Stomach (tissue), 9 donors: Measurements from ENCODE around the gene DPF3. TPM values are rescaled to one million over a fixed set of nuclear protein-coding genes. Genes with fewer than 3 reads are reported as not detected.

Source experiments
- DNase-seq, 2 donors: peaks; one replicate each; pipeline versions ENCODE4 v3.0.0 to v3.0.0-alpha.2; 2013 to 2019
- H3K27ac ChIP-seq, 5 donors: fragments of 200-600 bp in 4 of 5; sonication (generic) in 4 of 5; one replicate each; pipeline ENCODE4 v1.5.1; 2013 to 2019; ENCODE audit warnings: mild to moderate bottlenecking in 1 of 5, moderate library complexity in 1 of 5
- H3K27me3 ChIP-seq, 3 donors: fragments of 200-600 bp; sonication (generic); one replicate each; pipeline ENCODE4 v1.5.1; 2017 to 2019; ENCODE audit warnings: mixed run types in 1 of 3
- H3K36me3 ChIP-seq, 4 donors: fragments of 200-600 bp; sonication (generic); 1 replicate in 3 of 4; 2 replicates in 1 of 4; pipeline ENCODE4 v1.5.1; 2016 to 2019
- H3K4me1 ChIP-seq, 4 donors: fragments of 200-600 bp; sonication (generic); one replicate each; pipeline ENCODE4 v1.5.1; 2016 to 2019
- H3K4me3 ChIP-seq, 4 donors: fragments of 200-600 bp; sonication (generic) in 3 of 4; one replicate each; pipeline ENCODE4 v1.5.1; 2016 to 2019; ENCODE audit warnings: mild to moderate bottlenecking in 1 of 4
- H3K9me3 ChIP-seq, 4 donors: fragments of 200-600 bp; sonication (generic); one replicate each; pipeline ENCODE4 v1.5.1; 2016 to 2019
- EP300 ChIP-seq: sonication (generic); formaldehyde crosslinking; IDR thresholded peaks from one replicate; pipeline ENCODE4 v1.6.1; 2017; ENCODE audit warnings: antibody characterized with exemption
- POLR2A ChIP-seq, 4 donors: fragments of 450-650 bp; IDR thresholded peaks; one replicate each; pipeline ENCODE4 v1.6.1; 2016; ENCODE audit warnings: antibody characterized with exemption in 4 of 4, control low read depth in 2 of 4, mild to moderate bottlenecking in 1 of 4, moderate library complexity in 1 of 4
- POLR2AphosphoS5 ChIP-seq, 3 donors: sonication (generic); formaldehyde crosslinking; IDR thresholded peaks; one replicate each; pipeline ENCODE4 v1.6.1; 2016; ENCODE audit warnings: antibody characterized with exemption in 3 of 3
- WGBS, 5 donors: extraction: QIAGEN DNeasy Blood & Tissue Kit in 3 of 5; methylation state at CpG; one replicate each; pipeline versions ENCODE4 v1.1.5 to v1.1.7; 2013 to 2018; 5-methylcytosine and 5-hydroxymethylcytosine counted together
- intact Hi-C: fragments of 100-400 bp; cut with DNase I; formaldehyde crosslinking; loops from one replicate; pipeline ENCODE4 v1.15.1; 2023; ENCODE audit warnings: low total_unique reads
- polyA plus RNA-seq, 3 donors: library from polyadenylated mRNA; stranded (reverse); fragments of 200-250 nt; gene quantifications; one replicate each; pipeline ENCODE4 v1.2.3, GENCODE V29; 2013
- total RNA-seq, 5 donors: library from RNA; depleted of rRNA; stranded (reverse); fragments of >200 nt; gene quantifications; one replicate each; pipeline versions ENCODE4 v1.1.0 to v1.2.3, GENCODE V29; 2014 to 2016
- TF ChIP-seq, protein P1 (sequence below), 7 experiments: fragments of 450-650 bp in 4 of 7; fragments of 200-600 bp in 3 of 7; sonication (generic) in 3 of 7; IDR thresholded peaks; one replicate each; pipeline ENCODE4 v1.5.1; 2016 to 2019; ENCODE audit warnings: antibody characterized with exemption in 7 of 7, control low read depth in 2 of 7, mild to moderate bottlenecking in 1 of 7
- donor health status: healthy with polysubstance abuse.
- donor health status: Bipolar disorder and iron deficiency.
- donor health status: healthy.

DPF3 gene
- total and polyA plus RNA-seq, 8 donors: 0.20 to 113 (median 3.7) TPM

GRCh38 chr14:72607386-72608130, 286.3 kb downstream of the DPF3 start:
- H3K27me3 ChIP-seq: peaks cover 0 to 4% (median 0%) of the 10 kb centered on the region in 3 donors
- no peak for DNase-seq
- no peak overlapping the region for H3K27ac ChIP-seq
- intact Hi-C loops: no loop called here
- no peaks in the 10 kb centered on the region for H3K4me1 ChIP-seq
- H3K36me3 ChIP-seq: no peaks in the 10 kb centered on the region
- WGBS, 5 donors: 85 to 92% (median 89%) methylated on average over 11 to 12 of the region's 12 CpGs
- H3K4me3 ChIP-seq: no peak overlapping the region
- TF ChIP-seq, protein P1, sequence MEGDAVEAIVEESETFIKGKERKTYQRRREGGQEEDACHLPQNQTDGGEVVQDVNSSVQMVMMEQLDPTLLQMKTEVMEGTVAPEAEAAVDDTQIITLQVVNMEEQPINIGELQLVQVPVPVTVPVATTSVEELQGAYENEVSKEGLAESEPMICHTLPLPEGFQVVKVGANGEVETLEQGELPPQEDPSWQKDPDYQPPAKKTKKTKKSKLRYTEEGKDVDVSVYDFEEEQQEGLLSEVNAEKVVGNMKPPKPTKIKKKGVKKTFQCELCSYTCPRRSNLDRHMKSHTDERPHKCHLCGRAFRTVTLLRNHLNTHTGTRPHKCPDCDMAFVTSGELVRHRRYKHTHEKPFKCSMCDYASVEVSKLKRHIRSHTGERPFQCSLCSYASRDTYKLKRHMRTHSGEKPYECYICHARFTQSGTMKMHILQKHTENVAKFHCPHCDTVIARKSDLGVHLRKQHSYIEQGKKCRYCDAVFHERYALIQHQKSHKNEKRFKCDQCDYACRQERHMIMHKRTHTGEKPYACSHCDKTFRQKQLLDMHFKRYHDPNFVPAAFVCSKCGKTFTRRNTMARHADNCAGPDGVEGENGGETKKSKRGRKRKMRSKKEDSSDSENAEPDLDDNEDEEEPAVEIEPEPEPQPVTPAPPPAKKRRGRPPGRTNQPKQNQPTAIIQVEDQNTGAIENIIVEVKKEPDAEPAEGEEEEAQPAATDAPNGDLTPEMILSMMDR (IDR thresholded peaks at IDR 0.05): no peak
- no peak for TF ChIP-seq POLR2AphosphoS5 (IDR thresholded peaks at IDR 0.05)
- H3K9me3 ChIP-seq: no peaks in the 10 kb centered on the region

- Histone ChIP-seq H3K36me3 (no peaks in the 10 kb centered on the region), H3K27me3 (peaks cover 0 to 5% (median 0%) of the 10 kb centered on the region in 3 donors), H3K4me1 (no peaks in the 10 kb centered on the region), H3K9me3 (no peaks in the 10 kb centered on the region), H3K27ac (no peak overlapping the region), H3K4me3 (no peak overlapping the region)
- DNase-seq: no peak
- 71 to 100% (median 77%) methylated on average over 1 of the region's 1 CpG for WGBS, 5 donors
- intact Hi-C loops: no loop called here
- TF ChIP-seq EP300 (no peak), POLR2A (IDR thresholded peaks at IDR 0.05) (no peak), POLR2AphosphoS5 (IDR thresholded peaks at IDR 0.05) (no peak)
- TF ChIP-seq, protein P1 (IDR thresholded peaks at IDR 0.05): no peak
Measured at GRCh38 chr14:72606879-72607278, 287.0 kb downstream of the DPF3 start.

DNA sequence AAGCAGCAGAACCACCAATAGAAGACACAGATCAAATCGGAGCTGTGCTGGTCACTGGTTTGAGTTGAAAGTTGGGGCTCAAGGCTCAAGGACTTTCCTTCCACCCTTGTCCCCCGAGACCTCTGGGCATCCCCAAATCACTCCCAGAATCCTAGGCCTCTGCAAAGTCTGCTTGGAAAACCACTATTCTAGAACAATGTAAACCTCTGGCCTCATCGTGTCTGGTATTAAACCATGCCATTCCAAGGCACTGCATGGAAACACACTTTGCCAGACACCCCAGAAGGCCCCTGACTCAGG, 288.0 kb downstream of the DPF3 start:
- peaks cover 0 to 15% (median 0%) of the 10 kb centered on the region in 3 donors for H3K27me3 ChIP-seq
- DNase-seq: no peak
- no peaks in the 10 kb centered on the region for H3K4me1 ChIP-seq
- H3K9me3 ChIP-seq: no peaks in the 10 kb centered on the region
- H3K27ac ChIP-seq: no peak overlapping the region
- H3K36me3 ChIP-seq: no peaks in the 10 kb centered on the region
- WGBS, 5 donors: 84 to 93% (median 89%) methylated on average over 3 of the region's 3 CpGs
- intact Hi-C loops: no loop called here
- no peak overlapping the region for H3K4me3 ChIP-seq
- TF ChIP-seq, protein P1 (IDR thresholded peaks at IDR 0.05): no peak
- TF ChIP-seq EP300: no peak
- TF ChIP-seq POLR2A (IDR thresholded peaks at IDR 0.05): no peak

- 86 to 91% (median 88%) methylated on average over 16 to 18 of the region's 18 CpGs for WGBS, 5 donors
- H3K4me1 ChIP-seq: no peaks in the 10 kb centered on the region
- H3K4me3 ChIP-seq: no peak overlapping the region
- no peaks in the 10 kb centered on the region for H3K36me3 ChIP-seq
- intact Hi-C loops: no loop called here
- no peaks in the 10 kb centered on the region for H3K9me3 ChIP-seq
- TF ChIP-seq EP300: no peak
- TF ChIP-seq, protein P1 (IDR thresholded peaks at IDR 0.05): no peak
- no peak for TF ChIP-seq POLR2A (IDR thresholded peaks at IDR 0.05)
- no peak for TF ChIP-seq POLR2AphosphoS5 (IDR thresholded peaks at IDR 0.05)
- peaks cover 0 to 21% (median 0%) of the 10 kb centered on the region in 3 donors for H3K27me3 ChIP-seq
- no peak for DNase-seq
- no peak overlapping the region for H3K27ac ChIP-seq
Measured at GRCh38 chr14:72605096-72605920, 288.6 kb downstream of the DPF3 start.
